Endometrium (tissue), 2 donors: ENCODE data around the gene FAM217B.
"Not testable (repeated sequence)": the region's sequence is repeated elsewhere in the genome, so short reads cannot be mapped to it uniquely, and the experiment has no call there.

Experiments
- FAIRE-seq: peaks from 2 replicates; lab custom pipeline; 2012; peaks lifted over from hg19 to GRCh38; lab: Jason Lieb, UNC
- donor health status: control.
- donor health status: control.

Gene FAM217B

GRCh38 chr20:59938696-59939051, 1.5 kb upstream of the FAM217B start:
- no peak for FAIRE-seq

DNA sequence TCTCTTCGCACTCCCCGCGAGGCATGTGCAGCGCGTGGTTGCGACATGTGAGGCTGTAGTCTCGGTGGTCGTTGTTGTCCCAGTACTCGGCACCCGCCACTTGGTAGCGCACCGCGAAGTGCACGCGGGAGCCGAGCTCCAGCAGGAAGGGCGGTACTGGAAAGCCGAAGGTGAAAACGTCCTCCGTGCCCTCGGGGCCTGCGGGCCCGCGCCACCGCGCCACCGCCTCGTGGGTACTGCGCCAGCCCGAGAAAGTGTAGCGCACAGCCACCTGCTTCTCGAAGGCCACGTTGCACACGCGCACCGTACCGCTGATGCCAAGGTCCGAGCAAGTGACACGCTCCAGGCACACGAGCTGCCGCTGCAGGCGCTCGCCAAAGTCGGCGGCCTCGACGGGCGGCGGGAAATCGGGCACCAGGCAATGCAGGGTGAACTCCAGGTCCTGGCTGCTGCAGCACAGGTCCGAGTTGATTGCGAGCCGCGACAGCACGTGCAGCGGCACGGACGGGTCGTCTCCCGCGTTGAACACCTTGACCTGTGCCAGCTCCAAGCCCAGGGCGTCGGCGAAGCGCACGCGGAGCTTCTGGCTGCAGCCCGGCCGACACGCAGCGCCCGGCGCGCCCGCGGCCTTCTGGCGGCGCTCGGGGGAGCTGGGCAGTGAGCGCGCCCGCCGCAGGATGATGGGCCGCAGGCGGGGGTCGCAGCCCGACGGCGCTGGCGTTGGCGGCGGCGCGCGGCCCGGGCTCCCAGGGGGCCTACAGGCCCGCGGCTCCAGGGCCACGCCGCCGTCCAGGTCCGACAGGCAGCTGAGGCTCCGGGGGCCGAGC, 924 bp upstream of the FAM217B start:
- no peak for FAIRE-seq

DNA sequence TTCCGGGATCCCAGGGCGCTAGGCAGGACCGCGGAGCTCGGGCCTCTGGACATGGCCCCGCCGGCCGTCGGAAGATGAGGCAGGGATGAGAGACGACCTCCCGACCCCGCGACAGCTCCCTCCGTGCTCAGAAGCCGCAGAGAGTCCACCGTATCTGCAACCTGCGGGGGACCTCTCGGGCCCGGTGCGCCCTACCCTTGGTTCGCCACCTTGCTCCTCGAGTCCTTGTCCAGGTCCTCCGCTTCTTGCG, 385 bp upstream of the FAM217B start:
- FAIRE-seq, result no peak

- no peak for FAIRE-seq
Observed at GRCh38 chr20:59940956-59941294, 736 bp downstream of the FAM217B start.

GRCh38 chr20:59942245-59942644, 2.1 kb downstream of the FAM217B start:
- no peak for FAIRE-seq

GRCh38 chr20:59944726-59945125, 4.5 kb downstream of the FAM217B start:
- FAIRE-seq, result no peak

DNA sequence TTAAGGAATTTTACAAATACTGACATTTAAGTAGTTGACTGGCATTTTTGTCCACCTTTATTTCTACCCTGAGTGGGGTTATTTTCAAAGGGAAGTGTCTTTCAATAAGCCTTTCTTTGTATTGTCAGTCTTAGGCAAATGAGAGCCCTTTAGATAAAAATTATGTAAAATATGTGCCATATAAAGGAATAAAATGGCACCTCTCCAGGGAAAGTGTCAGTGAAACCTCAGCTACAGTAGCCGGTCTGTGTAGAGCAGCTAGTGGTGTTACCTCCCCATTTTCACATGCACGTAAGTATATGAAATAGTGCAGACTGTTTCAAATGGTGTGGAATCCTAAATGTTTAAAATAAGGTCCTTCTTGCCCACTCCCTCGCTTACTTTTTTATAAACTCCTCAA, 5.0 kb downstream of the FAM217B start:
- FAIRE-seq, result no peak

- no peak for FAIRE-seq
Observed at GRCh38 chr20:59945731-59946130, 5.5 kb downstream of the FAM217B start.

DNA sequence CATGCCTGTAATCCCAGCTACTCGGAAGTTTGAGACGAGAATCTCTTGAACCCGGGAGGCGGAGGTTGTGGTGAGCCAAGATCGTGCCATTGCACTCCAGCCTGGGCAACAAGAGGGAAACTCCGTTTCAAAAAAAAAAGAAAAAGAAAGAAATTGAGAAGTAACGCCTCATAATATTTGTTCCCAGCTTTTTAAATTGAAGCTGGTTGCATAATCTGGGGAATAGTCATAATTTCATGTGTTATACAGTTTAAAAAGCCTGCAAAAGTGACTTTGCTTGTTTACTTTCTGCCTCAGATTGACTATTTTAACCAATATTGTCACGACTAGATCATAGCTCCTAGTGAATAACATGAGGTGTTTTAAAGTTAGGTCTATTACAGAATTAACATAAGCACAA, 7.2 kb downstream of the FAM217B start:
- FAIRE-seq, result no peak

DNA sequence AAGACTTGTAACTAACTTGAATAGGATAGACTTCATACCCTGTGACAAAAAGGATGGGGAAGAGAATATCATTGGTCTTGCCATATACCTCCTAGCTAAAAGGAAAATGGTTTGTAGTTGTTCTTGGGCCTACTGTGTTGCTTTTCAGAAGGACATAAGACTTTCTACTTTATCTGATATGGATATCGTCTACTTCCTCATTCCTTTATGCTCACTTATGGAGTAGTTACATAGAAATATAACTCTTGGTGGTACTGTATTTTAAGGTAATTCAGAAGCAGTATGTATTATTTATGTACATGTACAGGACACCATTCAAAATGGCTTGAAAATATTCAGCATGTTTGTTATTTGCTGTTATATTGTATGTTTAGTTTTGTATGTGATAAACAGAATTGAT, 8.0 kb downstream of the FAM217B start:
- no peak for FAIRE-seq

DNA sequence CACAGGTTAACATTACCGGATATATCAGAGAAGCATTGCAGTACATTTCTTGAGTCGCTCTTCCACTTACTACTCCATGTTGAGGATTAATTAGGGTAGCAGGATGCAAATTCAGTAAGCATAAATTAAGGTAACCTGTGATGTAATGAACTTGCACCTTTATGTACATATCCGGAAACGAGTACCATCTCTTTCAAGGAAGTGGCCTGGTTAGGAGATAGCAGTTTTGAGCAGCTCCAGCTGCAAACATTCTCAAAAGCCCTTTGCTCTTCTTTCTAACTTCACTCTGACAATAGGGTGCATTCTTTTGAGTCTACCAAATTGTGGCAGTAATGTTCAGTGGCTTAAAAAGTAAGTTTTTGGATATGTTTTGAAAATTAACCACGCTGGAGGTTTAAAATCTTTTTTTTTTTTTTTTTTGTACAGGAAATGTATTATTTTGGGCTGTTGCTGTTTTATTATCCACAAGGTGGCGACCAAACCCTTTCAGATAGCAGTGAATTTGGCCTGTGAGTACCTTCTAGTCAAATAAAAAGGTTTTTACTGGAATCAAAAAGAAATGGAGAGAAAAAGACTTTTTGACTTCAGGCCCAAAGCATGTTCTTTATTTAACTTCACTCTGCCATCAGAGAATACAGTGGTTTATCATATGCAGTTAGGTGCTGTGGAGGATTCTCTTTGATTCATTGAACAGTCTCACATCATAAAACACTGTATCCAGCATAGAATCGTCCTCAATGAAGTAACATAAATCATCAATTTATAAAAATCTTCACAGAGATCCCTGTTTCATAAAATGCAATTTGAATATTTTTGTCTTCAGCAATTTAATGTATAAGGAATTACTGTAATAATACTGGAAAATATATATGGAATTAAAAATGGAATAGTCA, 8.9 kb downstream of the FAM217B start:
- FAIRE-seq, result peak; percentile 92

DNA sequence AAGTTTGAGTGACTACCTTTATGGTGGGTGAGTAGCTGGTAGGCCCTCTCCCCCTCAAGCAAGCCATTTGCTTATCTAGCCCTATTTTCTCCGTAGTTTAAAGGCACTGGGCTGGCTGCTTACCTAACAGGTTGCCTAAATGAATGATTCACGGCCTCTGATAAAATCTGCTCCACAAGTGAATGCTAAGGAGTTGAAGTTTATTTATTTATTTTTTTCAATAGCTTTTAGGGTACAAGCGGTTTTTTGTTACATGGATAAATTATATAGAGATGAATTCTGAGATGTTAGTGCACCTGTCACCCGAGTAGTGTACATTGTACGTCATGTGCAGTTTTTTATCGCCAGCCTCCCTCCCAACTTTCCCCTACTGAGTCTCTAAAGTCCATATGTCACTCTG, 9.7 kb downstream of the FAM217B start:
- no peak for FAIRE-seq

- FAIRE-seq, result no peak
Observed at GRCh38 chr20:59954718-59955117, 14.5 kb downstream of the FAM217B start.

DNA sequence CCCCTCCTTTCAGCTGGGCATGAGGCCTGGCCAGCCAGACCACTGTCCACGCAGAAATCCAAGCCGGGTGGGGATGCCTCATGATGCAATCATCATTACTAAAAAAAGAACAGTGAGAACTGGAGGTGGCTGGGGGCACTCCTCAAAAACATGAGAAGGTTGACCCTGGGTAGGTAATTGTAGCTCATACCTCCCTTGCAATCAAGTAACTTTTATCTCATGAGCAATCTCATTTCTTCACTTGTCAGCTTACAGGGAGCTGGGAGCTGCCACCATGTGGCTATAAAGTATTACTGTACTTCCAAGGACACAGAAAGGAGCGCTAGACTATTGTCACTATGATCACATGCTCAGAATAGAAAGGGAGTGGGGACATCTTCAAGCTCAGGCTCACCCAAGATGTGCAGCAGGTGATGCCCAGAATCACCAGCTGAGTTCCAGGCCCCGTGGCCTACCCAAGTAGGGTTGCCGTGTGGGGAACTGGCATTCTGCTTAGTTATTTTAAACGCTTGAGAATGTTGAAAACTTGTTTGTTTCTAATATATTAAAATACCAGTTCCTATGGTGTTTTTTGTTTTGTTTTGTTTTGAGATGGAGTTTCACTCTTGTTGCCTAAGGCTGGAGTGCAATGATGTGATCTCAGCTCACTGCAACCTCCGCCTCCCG, 15.1 kb downstream of the FAM217B start:
- FAIRE-seq, result no peak

DNA sequence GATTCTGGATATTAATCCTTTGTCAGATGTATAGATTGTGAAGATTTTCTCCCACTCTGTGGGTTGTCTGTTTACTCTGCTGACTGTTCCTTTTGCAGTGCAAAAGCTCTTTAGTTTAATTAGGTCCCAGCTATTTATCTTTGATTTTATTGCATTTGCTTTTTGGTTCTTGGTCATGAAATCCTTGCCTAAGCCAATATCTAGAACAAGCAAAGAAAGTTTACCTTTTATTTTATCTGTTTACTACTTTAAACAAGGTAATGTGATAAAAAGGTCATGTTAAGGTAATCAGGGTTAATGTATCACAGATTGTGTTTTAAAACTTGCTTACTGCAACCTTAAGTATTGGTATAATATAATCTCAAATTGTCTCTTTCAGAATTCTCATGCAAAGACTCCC, 17.4 kb downstream of the FAM217B start:
- not testable (repeated sequence) for FAIRE-seq

GRCh38 chr20:59958123-59958522, 17.9 kb downstream of the FAM217B start, which contains the start of gene CDH26:
TSS of gene CDH26 (plus strand) at chr20:59958423. CDS start at chr20:59958727, 304 bp downstream.
- FAIRE-seq, result no peak

DNA sequence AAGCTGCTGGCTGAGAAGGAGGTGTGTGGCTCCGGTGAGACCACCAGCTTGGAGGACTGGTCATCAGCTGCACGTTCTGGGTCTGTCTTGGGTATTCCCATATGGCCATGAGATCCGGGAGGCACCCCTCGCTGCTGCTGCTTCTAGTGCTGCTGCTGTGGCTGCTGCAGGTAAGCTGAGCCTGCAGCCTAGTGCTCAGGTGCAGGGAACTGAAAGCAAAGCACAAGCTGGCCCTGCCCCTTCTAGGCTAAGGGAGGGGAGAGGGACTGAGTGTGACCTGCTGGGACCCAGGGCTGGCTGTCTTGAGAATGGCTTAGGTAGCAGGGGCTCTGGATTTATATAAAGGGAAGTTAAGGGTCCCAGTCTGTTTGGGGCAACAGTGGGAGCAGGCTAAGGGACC, 18.4 kb downstream of the FAM217B start:
- FAIRE-seq, result no peak

- no peak for FAIRE-seq
Observed at GRCh38 chr20:59961423-59961822, 21.2 kb downstream of the FAM217B start.

GRCh38 chr20:59962155-59962554, 22.0 kb downstream of the FAM217B start:
- no peak for FAIRE-seq

GRCh38 chr20:59966428-59966827, 26.2 kb downstream of the FAM217B start:
- FAIRE-seq, result no peak

- FAIRE-seq, result no peak
Observed at GRCh38 chr20:59971428-59971827, 31.2 kb downstream of the FAM217B start.

DNA sequence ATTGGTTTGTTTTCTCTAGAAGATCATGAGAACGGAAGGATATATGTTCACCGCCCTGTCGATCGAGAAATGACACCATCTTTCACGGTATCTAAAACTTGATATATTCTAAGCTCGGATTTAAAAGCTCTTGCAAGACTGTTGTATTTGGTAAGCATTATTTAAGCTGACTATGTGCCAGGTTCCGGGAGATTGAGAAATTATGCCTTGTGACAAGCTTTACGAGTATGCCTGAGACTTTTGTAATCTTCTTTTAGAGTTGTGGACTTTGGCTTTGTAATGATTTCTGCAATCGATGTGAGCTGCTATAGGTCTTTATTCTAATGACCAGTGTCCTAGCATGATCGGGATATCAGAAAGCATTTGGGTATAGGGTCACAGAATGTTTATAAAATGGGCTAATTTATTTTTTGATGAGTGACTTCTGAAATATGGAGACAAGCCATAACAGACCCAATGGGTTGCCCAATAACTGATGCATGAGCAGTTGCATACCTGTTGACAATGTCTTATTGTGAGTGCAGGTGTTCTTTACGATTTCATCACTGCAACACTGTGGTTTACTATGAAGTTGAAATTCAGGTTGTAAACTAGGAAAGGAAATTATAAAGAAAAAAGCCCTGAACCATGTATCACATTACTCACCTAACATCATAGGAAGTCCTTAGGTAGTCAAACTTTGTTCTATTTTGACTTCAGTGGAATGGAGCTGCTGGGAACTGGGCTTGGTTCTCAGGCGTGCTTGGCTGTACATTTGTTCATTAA, 32.0 kb downstream of the FAM217B start:
- no peak for FAIRE-seq
